Aorta (tissue), 5 donors: ENCODE data around the gene SCMH1. TPM values are rescaled to one million over a fixed set of nuclear protein-coding genes. Genes with fewer than 3 reads are reported as not detected.

ENCODE experiments used
- ATAC-seq: fragments of 200-7000 bp; cut with Tn5 transposase; one replicate; pipeline ENCODE4 v1.9.1; 2022; ENCODE audit warnings: moderate library complexity; ENCODE audit not compliant: low FRiP score
- DNase-seq, 2 donors: peaks; one replicate each; pipeline ENCODE4 v3.0.0-alpha.2; 2020
- H3K27ac ChIP-seq, 2 donors: one replicate each; pipeline ENCODE4 v1.5.1; 2013; ENCODE audit warnings: low read length in 2 of 2, mild to moderate bottlenecking in 2 of 2, moderate library complexity in 2 of 2, control low read depth in 1 of 2, inconsistent platforms in 1 of 2, low read depth in 1 of 2
- H3K27me3 ChIP-seq, 2 donors: one replicate each; pipeline ENCODE4 v1.6.1; 2013; ENCODE audit warnings: control low read depth in 1 of 2, low read length in 1 of 2, mild to moderate bottlenecking in 1 of 2, moderate library complexity in 1 of 2; ENCODE audit not compliant: insufficient read depth in 2 of 2, control insufficient read depth in 1 of 2
- H3K36me3 ChIP-seq, 2 donors: one replicate each; pipeline ENCODE4 v1.6.1; 2013; ENCODE audit warnings: control low read depth in 1 of 2, low read length in 1 of 2, mild to moderate bottlenecking in 1 of 2; ENCODE audit not compliant: insufficient read depth in 2 of 2, control insufficient read depth in 1 of 2
- H3K4me1 ChIP-seq, 2 donors: one replicate each; pipeline ENCODE4 v1.6.1; 2013; ENCODE audit warnings: low read length in 2 of 2, control low read depth in 1 of 2, mild to moderate bottlenecking in 1 of 2, moderate library complexity in 1 of 2; ENCODE audit not compliant: insufficient read depth in 2 of 2, control insufficient read depth in 1 of 2
- H3K4me3 ChIP-seq, 2 donors: one replicate each; pipeline ENCODE4 v1.5.1; 2013; ENCODE audit warnings: low read length in 2 of 2, control low read depth in 1 of 2, mild to moderate bottlenecking in 1 of 2
- H3K9me3 ChIP-seq: one replicate; pipeline ENCODE4 v1.6.1; 2013; ENCODE audit warnings: mild to moderate bottlenecking, low read length; ENCODE audit not compliant: control insufficient read depth
- WGBS, 2 donors: extraction: QIAGEN DNeasy Blood & Tissue Kit; methylation state at CpG; one replicate each; pipeline ENCODE4 v1.1.7; 2013; 5-methylcytosine and 5-hydroxymethylcytosine counted together
- intact Hi-C, 2 donors: fragments of 100-400 bp; cut with DNase I; formaldehyde crosslinking; loops; one replicate each; pipeline versions ENCODE4 v1.14.2 to v1.15.0; 2022
- polyA plus RNA-seq, 2 donors: library from polyadenylated mRNA; stranded (reverse); fragments of 200-250 nt; gene quantifications; one replicate each; pipeline ENCODE4 v1.2.3, GENCODE V29; 2013
- total RNA-seq, 2 donors: library from RNA; stranded (reverse); fragmentation: NEBNext Ultra II Directional; extraction: Animal tissue kit (Norgen Biotek cat#: 25700); gene quantifications; one replicate each; pipeline ENCODE4 v1.2.1, GENCODE V29; 2021
- donor health status: healthy with polysubstance abuse.
- donor health status: Bipolar disorder and iron deficiency.
- donor health status: DM: no; HTN: no; CAD: no.
- donor health status: DM: no; HTN: no; CAD: no.
- donor health status: DM: yes; HTN: yes; CAD: no.

The SCMH1 gene
- total and polyA plus RNA-seq, 4 donors = 36.2 to 60.7 (median 47.4) TPM

GRCh38 chr1:41161846-41162245 lies 80.3 kb downstream of the SCMH1 start:
- ATAC-seq = no peak
- H3K9me3 ChIP-seq = no peaks in the 10 kb centered on the region
- H3K27ac ChIP-seq = no peak overlapping the region
- intact Hi-C loops = no loop called here
- H3K27me3 ChIP-seq = no peaks in the 10 kb centered on the region
- no peaks in the 10 kb centered on the region for H3K4me1 ChIP-seq
- no peaks in the 10 kb centered on the region for H3K36me3 ChIP-seq
- no peak for DNase-seq
- no peak overlapping the region for H3K4me3 ChIP-seq
- 81 to 91% methylated on average over 9 of the region's 9 CpGs for WGBS, 2 donors

- H3K4me1 ChIP-seq = no peaks in the 10 kb centered on the region
- no peaks in the 10 kb centered on the region for H3K27me3 ChIP-seq
- H3K9me3 ChIP-seq = no peaks in the 10 kb centered on the region
- H3K36me3 ChIP-seq = no peaks in the 10 kb centered on the region
- 81 to 93% methylated on average over 3 of the region's 3 CpGs for WGBS, 2 donors
- H3K27ac ChIP-seq = no peak overlapping the region
- H3K4me3 ChIP-seq = no peak overlapping the region
- DNase-seq (no peak), ATAC-seq (no peak)
- intact Hi-C loops = no loop called here
Measured at GRCh38 chr1:41160498-41161110, 81.5 kb downstream of the SCMH1 start.

- DNase-seq (no peak), ATAC-seq (no peak)
- Histone ChIP-seq H3K9me3 (no peaks in the 10 kb centered on the region), H3K27ac (no peak overlapping the region), H3K4me3 (no peak overlapping the region), H3K36me3 (no peaks in the 10 kb centered on the region), H3K4me1 (no peaks in the 10 kb centered on the region), H3K27me3 (no peaks in the 10 kb centered on the region)
- WGBS, 2 donors = 86 to 88% methylated on average over 1 of the region's 1 CpG
- intact Hi-C loops = loop anchor here in 1 of 2 donors (10.0 kb wide), 2 partner anchors 54 to 76 kb away; no protein-coding TSS in a partner anchor
Measured at GRCh38 chr1:41158966-41159365, 83.1 kb downstream of the SCMH1 start.

- H3K27me3 ChIP-seq = no peaks in the 10 kb centered on the region
- no peak for ATAC-seq
- H3K4me3 ChIP-seq = no peak overlapping the region
- H3K4me1 ChIP-seq = no peaks in the 10 kb centered on the region
- no peak for DNase-seq
- H3K27ac ChIP-seq = no peak overlapping the region
- WGBS, 2 donors = 50 to 58% methylated on average over 3 of the region's 3 CpGs
- intact Hi-C loops = loop anchor here in 1 of 2 donors (10.0 kb wide), 2 partner anchors 54 to 76 kb away; no protein-coding TSS in a partner anchor
- H3K36me3 ChIP-seq = no peaks in the 10 kb centered on the region
- H3K9me3 ChIP-seq = no peaks in the 10 kb centered on the region
Measured at GRCh38 chr1:41158147-41158875, 83.8 kb downstream of the SCMH1 start.

DNA sequence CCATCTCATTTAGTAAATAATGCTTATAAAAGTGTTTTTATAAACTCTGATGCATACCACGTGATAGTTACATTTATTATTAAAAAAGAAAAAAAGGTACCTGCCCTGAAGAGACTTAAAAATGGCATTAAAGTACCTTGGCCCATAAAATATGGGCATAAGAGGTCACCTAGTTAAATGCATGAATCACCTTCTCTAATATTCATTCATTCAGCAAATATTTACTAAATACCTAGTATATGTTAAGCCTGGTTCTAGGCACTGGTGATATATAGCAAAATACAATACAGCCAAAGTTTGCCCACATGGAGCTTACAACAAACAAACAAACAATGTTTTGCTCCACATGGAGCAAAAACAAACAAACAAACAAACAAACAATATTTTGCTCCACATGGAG lies 87.0 kb downstream of the SCMH1 start:
- no peak for DNase-seq
- intact Hi-C loops = loop anchor here in 1 of 2 donors (10.0 kb wide), 2 partner anchors 50 to 80 kb away; no protein-coding TSS in a partner anchor
- Histone ChIP-seq H3K4me3 (no peak overlapping the region), H3K27ac (no peak overlapping the region), H3K9me3 (no peaks in the 10 kb centered on the region), H3K27me3 (no peaks in the 10 kb centered on the region), H3K36me3 (no peaks in the 10 kb centered on the region), H3K4me1 (peaks cover 0 to 6% of the 10 kb centered on the region in 2 donors)
- WGBS, 2 donors = 91 to 94% methylated on average over 1 of the region's 1 CpG
- no peak for ATAC-seq

DNA sequence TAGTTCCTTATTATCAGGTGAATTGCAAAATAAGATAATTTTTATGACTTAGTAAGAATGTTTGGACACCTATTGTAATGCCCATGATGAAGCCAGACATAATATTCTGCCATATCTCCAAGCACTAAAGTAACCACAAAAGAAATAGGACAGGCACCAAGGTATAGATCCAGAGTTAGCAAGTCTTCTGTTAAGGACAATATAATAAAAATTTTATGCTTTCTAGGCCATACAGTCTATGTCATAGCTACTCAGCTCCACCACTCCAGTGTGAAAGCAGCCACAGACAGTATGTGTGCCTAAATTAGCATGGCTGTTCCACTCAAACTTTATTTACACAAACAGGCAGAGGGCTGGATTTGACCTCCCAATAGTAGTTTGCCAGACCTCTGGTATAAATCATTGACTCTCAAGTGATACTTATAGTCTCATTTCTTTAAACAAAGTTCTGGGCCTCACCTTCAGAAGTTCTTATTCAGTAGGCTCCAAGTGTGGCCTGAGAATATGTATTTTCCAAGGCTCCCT lies 88.3 kb downstream of the SCMH1 start:
- no peak for DNase-seq
- H3K4me1 ChIP-seq = peaks cover 0 to 6% of the 10 kb centered on the region in 2 donors
- no peaks in the 10 kb centered on the region for H3K27me3 ChIP-seq
- H3K4me3 ChIP-seq = no peak overlapping the region
- peak overlapping the region in 1 of 2 donors; percentile 57 for H3K27ac ChIP-seq
- intact Hi-C loops = loop anchor here in 1 of 2 donors (10.0 kb wide), 2 partner anchors 49 to 81 kb away; no protein-coding TSS in a partner anchor
- no peaks in the 10 kb centered on the region for H3K9me3 ChIP-seq
- H3K36me3 ChIP-seq = no peaks in the 10 kb centered on the region
- no peak for ATAC-seq

DNA sequence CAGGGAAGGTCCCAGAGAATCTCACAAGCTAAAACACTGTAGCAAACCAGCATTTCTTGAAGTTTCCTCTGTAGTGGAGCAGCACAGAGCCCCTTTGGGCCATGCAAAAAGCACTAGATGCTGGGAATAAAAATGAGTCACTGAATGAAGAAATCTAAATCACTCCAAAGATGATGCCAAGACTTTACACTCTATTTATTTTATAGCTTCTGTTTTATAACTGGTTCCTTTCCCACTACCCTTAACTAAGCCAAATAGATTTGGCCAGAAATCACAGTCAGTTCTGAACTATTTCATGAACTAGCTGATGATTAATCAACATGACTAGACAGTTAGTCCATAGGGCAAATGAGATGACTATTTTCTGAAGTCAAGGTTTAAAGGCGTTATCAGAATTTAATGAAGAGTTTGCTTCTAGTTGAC lies 89.5 kb downstream of the SCMH1 start:
- H3K4me1 ChIP-seq = peaks cover 0 to 6% of the 10 kb centered on the region in 2 donors
- intact Hi-C loops = loop anchor here in 1 of 2 donors (10.0 kb wide), 2 partner anchors 48 to 82 kb away; no protein-coding TSS in a partner anchor
- WGBS, 2 donors = 33 to 46% methylated on average over 1 of the region's 1 CpG
- peak overlapping the region in 1 of 2 donors; percentile 89 for H3K27ac ChIP-seq
- ATAC-seq (peak; percentile 85), DNase-seq (peak in 1 of 2 donors; percentile 51)
- H3K27me3 ChIP-seq = no peaks in the 10 kb centered on the region
- no peaks in the 10 kb centered on the region for H3K36me3 ChIP-seq
- no peaks in the 10 kb centered on the region for H3K9me3 ChIP-seq
- no peak overlapping the region for H3K4me3 ChIP-seq

DNA sequence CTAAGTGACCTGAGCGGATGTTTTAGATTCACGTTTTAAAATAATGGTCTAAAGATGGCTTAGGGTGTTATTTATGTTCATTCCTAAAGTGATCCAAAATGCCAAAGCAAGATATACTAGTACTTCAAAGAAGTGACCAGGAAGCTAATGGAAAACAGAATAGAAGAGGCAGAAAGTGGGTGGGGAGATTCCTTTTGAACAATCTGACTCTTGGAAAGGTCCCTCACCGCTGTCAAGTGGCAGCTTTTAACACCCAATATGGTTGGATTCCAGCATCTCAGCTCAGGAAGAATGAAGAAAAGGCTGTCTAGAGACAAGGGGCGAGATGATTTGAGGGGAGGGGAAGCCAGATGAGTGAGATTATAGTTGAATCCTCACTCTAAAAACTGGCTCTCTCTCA lies 90.3 kb downstream of the SCMH1 start:
- intact Hi-C loops = loop anchor here in 1 of 2 donors (10.0 kb wide), 2 partner anchors 47 to 83 kb away; no protein-coding TSS in a partner anchor
- H3K27me3 ChIP-seq = no peaks in the 10 kb centered on the region
- H3K27ac ChIP-seq = peak overlapping the region; percentile 23 to 89
- peaks cover 0 to 6% of the 10 kb centered on the region in 2 donors for H3K4me1 ChIP-seq
- no peaks in the 10 kb centered on the region for H3K9me3 ChIP-seq
- no peak overlapping the region for H3K4me3 ChIP-seq
- no peak for DNase-seq
- 79 to 87% methylated on average over 4 of the region's 4 CpGs for WGBS, 2 donors
- no peaks in the 10 kb centered on the region for H3K36me3 ChIP-seq
- ATAC-seq = no peak
